GM12892 (cell line): ENCODE results near the gene COL13A1.

ENCODE experiments used
- POLR2A ChIP-seq: IDR thresholded peaks from 2 replicates; pipeline ENCODE4 v1.6.1; 2011; ENCODE audit warnings: low read depth, low read length, control low read depth
- POLR2AphosphoS5 ChIP-seq: IDR thresholded peaks from 2 replicates; pipeline ENCODE4 v1.6.1; 2011; ENCODE audit warnings: low read depth, low read length, control low read depth
- TAF1 ChIP-seq: IDR thresholded peaks from 2 replicates; pipeline ENCODE4 v1.6.1; 2011; ENCODE audit warnings: low read depth, mild to moderate bottlenecking, control low read depth, low read length, borderline replicate concordance

- TF ChIP-seq TAF1 = no peak
- TF ChIP-seq POLR2A = no peak
- TF ChIP-seq POLR2AphosphoS5 = no peak
Measured at GRCh38 chr10:69901022-69901421, 99.3 kb downstream of the COL13A1 start.
